HFF-Myc (cell line): ENCODE results near the gene OR5I1.
"Not testable (repeated sequence)": the region's sequence is repeated elsewhere in the genome, so short reads cannot be mapped to it uniquely, and the experiment has no call there.

Source experiments
- DNase-seq: peaks from one replicate; pipeline ENCODE4 v3.0.0-alpha.2; 2011; ENCODE audit warnings: low read depth; ENCODE audit errors: extremely low read depth
- H3K4me3 ChIP-seq: replicated peaks from 2 replicates; pipeline ENCODE4 v1.5.1; 2011; ENCODE audit warnings: low read depth, mild to moderate bottlenecking, control low read depth, low read length
- TF ChIP-seq, protein P1 (sequence below): IDR thresholded peaks from 2 replicates; pipeline ENCODE4 v1.5.1; 2012; ENCODE audit warnings: mild to moderate bottlenecking, low read depth, low read length, control low read depth; ENCODE audit errors: missing control alignments

The OR5I1 gene

DNA sequence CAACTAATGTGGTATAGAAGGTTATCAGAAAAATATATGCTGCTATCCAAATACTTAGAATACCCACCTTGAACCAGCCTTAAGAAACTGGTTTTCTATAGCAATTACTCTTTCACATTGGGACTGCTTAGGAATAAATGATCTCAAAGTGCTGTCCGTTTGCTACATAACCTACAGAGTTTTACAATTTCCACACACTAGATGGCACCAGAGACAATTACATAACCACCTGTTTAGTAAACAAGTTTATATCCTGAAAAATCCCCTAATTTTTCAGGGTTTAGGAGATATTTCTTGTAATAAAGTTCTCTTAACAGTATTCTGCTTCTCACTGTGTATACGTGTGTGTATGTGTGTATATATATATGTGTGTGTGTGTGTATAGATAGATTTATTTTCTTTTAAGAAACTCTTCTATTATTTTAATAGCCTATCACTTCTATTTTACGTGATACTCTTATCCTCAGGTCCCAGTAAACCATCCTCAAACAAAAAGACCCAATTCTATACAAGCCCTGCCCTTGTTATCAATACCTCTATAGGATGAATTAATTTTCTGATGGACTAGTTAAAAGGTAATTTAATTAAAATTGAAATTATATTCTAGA, 6.7 kb upstream of the OR5I1 start:
- TF ChIP-seq, protein P1, sequence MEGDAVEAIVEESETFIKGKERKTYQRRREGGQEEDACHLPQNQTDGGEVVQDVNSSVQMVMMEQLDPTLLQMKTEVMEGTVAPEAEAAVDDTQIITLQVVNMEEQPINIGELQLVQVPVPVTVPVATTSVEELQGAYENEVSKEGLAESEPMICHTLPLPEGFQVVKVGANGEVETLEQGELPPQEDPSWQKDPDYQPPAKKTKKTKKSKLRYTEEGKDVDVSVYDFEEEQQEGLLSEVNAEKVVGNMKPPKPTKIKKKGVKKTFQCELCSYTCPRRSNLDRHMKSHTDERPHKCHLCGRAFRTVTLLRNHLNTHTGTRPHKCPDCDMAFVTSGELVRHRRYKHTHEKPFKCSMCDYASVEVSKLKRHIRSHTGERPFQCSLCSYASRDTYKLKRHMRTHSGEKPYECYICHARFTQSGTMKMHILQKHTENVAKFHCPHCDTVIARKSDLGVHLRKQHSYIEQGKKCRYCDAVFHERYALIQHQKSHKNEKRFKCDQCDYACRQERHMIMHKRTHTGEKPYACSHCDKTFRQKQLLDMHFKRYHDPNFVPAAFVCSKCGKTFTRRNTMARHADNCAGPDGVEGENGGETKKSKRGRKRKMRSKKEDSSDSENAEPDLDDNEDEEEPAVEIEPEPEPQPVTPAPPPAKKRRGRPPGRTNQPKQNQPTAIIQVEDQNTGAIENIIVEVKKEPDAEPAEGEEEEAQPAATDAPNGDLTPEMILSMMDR: peak; percentile 15
- peak; percentile 2 for DNase-seq

DNA sequence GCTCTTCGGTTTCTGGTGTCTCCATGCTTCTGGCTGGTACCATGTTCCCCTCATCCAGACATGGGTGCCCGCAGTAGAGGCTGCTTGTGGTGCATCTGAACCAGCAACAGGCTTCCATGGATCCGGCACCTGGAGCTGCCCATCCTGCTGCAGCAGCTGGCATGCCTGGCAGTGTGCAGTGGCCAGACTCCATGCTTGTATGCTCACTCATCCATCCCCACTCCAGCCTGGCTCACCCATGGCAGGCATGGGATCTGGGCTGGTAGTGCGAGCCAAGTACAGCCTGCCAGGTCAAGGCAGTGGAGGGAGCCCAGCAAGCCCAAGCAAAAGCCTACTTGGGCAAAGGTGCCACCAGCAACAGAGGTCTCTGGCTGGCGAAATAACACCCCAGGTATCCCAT, 15.7 kb downstream of the OR5I1 start:
- no peak overlapping the region for H3K4me3 ChIP-seq
- TF ChIP-seq, protein P1: no peak
- no peak for DNase-seq

More for the DNA sequence above, 6.7 kb upstream of the OR5I1 start:
- H3K4me3 ChIP-seq: no peak overlapping the region

DNA sequence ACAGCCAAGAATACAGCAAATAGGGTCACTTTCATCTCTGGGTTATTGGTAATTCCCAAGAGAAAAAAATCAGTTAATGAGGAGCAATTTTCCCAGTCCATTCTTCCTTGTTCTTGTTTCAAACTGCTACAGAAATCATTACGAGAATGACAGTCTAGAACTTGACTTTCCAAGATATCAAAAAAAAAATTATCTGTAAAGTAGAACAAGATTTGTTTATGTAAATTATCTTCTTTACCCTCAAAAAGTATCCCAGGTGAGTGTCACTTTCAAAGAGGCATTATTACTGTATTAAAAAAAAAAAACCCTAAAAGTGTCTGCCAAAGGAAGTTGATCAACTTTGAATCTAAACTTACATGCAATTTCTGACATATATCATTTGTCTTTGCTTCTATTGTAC, 21.7 kb downstream of the OR5I1 start, which contains the start of gene OR5W2:
Gene OR5W2 (minus strand): TSS at position 101 of the 400 bp plus-strand sequence. CDS start 0 bp downstream, at position 101.
- TF ChIP-seq, protein P1: no peak
- DNase-seq: no peak
- H3K4me3 ChIP-seq: no peak within 1 kb of the TSS

GRCh38 chr11:55902308-55902707, 33.9 kb downstream of the OR5I1 start:
- no peak overlapping the region for H3K4me3 ChIP-seq
- DNase-seq: no peak
- TF ChIP-seq, protein P1: no peak

- no peak for DNase-seq
- H3K4me3 ChIP-seq: no peak overlapping the region
- TF ChIP-seq, protein P1: no peak
Observed at GRCh38 chr11:55895216-55895615, 41.0 kb downstream of the OR5I1 start.

DNA sequence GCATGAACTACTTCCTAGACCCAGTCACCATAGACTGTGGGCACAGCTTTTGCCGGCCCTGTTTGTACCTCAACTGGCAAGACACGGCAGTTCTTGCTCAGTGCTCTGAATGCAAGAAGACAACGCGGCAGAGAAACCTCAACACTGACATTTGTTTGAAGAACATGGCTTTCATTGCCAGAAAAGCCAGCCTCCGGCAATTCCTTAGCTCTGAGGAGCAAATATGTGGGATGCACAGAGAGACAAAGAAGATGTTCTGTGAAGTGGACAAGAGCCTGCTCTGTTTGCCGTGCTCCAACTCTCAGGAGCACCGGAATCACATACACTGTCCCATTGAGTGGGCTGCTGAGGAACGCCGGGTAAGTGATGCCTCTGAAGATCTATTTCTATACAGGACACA, 50.7 kb downstream of the OR5I1 start:
- not testable (repeated sequence) for DNase-seq, H3K4me3 ChIP-seq
